ENCODE results near the gene RIMS1.

RIMS1 gene

DNA sequence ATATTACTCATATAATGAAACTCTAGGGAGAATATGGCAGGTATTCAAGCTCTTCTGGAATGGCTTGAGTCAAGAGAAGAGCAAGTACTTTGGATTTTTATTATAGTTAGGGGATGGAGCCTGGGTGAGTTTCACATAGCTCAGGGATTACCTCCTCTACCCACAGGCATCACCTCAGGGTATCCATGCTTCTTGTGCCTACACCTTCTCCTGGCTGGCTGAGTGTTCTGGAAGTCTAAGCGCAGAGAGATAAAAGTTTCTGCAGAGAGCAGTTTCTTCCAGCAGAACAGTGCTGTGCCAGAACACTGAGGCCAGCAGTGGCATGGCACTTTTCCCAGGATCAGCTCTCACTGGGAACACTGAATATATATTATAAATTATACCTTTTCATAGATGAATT, 535.8 kb downstream of the RIMS1 start:
- no peak for DNase-seq

DNA sequence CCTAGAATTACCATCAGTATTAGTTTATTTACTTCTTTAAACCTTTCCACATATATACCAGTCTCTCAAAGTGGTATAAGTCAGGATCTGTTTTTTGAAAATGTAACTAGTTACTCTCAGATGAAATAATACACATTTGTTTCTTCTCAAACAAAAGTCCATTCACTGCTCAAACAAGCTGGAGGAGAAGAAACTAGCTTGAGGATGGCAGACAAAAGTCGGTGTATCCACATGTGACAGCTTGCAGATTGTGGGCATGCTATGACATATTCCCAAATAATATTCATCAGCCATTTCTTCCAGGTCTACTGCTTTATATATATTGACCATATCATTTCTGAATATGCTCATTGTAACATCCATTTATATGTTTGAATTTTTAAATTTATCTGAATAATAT, 538.1 kb downstream of the RIMS1 start:
- DNase-seq: no peak

DNA sequence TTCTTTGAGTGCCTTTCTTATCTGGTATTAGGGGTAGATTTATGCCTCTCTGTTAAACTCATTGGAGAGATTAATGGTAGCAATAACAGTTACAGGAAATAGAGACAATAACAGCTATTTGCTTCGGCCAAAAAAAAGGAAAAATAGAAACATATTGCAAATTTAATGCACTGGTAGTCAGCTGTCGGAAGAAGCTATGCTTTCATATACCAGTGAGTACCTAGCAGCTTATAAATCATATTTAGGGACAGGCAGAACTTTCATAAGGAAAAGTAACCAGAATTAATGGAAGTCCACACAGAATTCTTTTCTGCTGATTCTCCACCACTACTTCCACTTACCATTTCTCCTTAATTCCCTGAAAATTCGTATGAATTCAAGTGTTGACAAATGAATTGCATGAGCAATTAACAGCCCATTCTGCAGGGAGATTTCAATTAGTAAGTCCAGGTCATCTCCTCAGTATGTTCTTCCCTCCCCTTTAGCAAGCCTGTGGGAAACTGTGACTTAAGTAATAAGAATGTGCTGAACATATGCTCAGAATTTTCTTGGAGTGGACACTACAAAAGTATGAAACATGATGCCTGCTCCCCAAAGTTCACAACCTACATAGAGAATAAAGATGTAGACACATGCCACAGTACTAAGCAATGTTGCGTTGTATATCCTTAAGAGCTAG, 538.8 kb downstream of the RIMS1 start:
- DNase-seq: no peak

DNA sequence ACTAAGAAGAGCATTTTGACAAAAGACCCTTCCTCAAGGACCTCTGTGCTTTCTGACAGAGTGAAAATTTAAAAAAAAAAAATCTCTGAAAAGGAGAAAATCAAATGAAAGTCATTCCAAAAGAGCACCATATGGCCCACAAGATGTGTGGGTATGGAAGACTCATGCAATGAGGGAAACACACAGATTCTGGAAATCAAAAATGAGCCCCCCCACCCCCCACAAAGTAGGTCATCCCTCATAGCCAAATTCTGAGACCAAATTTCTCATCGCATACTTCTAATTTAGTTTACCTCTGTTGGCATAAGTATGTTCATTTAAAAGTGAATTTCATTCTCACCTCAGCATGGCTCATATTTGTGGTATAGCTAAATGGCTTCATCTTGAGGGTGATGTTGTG, 554.3 kb downstream of the RIMS1 start:
- no peak for DNase-seq

DNA sequence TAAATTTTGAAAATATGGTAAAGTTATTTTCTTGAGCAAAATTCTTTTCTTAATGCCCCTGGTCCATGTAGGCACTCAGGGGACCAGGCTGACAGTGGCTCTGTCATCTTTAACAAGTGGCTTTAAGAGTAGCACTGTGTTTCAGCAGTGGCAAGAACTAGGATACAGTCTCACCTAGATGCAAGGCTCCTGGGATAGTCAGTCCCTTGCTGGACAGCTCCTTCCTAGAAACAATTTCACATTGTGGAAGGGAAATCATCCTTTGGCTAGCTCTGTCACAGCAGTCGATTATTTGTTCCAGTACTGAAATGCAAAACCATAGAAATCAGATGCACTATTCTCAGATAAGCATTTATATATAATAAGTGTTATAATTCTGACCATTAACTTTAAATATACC, 560.1 kb downstream of the RIMS1 start:
- DNase-seq: no peak

All from hematopoietic multipotent progenitor cell treated with erythropoietin and hydrocortisone succinate and interleukin-3 and kit ligand, for 6 days (in vitro differentiated cells).